ENCODE results near the gene NPR1.

Gene NPR1

DNA sequence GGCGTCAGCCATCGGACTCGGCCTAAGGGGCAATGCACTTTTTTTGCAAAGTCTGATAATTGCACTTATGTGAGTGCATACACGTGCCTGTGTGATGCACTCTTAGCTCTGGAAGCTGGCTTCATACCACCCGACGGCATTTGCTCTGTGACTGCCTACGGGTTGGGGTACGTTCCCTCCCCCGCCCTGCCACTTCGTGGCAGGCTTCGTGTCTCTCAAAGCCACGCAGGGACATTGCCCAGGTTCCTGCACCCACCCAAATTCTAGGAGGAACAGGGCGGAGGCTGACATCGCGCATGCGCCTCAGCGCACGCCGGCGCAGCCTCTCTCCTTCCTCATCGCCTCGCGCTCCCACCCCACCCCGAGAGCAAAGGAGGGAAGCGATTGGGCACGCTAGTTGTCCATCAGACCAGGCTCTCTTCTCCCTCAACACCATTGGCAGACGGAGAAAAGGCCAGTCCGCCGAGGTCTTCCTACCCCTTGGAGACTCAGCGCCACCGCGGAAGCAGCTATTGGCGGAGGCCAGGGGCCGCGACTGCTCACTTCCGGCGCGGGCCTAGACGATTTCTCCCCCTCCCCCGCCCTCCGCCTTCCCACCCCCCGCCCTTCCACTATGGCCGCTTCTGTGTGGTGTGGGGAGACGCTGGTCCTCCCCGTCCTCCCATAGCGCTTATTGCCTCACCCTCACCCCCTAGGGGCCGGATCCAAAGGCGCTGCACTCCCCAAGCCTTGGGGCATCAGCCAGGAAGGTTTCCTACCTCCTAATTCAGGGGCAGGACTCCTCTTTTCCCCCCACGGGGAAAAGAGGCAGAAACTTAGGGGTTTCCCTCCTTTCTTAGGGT lies 49.2 kb downstream of the NPR1 start, which contains the start of gene INTS3:
Gene INTS3 (plus strand): TSS at position 588 of the 842 bp plus-strand sequence. CDS start 585 bp downstream, outside the sequence.
- peak; percentile 96 to 100 (median 99) for DNase-seq (ENCODE audit: low read depth in 3 of 3)

- no peak for DNase-seq (ENCODE audit: low read depth in 3 of 3)
These were observed 50.0 kb downstream of the NPR1 start for GRCh38 chr1:153728305-153729066.

DNA sequence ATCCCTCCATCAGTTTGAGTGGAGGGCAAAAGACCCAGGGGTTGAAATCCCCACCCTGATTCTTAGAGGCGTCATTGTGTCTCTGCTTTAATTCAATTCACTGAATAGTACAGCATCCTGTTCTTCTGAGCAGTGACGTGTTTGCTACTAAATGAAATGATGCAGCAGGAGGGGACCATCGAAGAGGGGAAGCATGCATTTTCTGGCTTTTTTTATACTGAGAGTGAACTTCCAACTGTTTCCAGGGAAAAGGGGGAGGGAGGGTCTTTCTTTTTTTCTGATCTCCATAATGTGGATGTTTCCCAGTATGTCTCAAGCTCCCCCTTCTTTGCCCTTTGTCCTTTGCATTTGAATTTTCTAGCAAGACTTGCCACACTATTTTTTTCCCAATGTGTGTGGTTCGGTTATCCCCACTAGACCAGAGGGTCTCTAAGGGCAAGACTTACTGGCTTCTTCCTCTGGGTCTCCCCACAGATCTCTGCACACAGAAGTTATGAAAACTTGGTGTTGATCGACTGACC lies 52.0 kb downstream of the NPR1 start:
- no peak for DNase-seq (ENCODE audit: low read depth in 3 of 3)

DNA sequence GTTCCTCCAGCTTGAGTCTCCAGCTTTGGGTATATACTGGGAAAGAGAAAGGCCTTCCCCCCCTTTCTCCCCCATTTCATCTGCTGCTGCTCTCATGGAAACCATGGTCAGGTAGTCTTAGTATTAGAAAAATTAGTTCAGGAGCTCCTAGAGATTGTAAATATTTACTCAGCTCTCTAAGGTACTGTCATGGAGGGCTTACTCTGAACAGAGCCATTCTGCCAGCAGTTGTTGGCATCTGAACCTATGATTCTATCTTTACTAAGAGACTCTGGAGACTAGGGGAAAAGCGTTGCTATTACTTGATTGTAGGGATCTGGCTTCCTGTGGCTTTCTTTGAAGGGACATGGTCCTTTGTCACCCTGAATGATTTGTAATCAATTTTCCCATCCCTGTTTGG lies 55.5 kb downstream of the NPR1 start:
- DNase-seq (ENCODE audit: low read depth in 3 of 3) = no peak

DNA sequence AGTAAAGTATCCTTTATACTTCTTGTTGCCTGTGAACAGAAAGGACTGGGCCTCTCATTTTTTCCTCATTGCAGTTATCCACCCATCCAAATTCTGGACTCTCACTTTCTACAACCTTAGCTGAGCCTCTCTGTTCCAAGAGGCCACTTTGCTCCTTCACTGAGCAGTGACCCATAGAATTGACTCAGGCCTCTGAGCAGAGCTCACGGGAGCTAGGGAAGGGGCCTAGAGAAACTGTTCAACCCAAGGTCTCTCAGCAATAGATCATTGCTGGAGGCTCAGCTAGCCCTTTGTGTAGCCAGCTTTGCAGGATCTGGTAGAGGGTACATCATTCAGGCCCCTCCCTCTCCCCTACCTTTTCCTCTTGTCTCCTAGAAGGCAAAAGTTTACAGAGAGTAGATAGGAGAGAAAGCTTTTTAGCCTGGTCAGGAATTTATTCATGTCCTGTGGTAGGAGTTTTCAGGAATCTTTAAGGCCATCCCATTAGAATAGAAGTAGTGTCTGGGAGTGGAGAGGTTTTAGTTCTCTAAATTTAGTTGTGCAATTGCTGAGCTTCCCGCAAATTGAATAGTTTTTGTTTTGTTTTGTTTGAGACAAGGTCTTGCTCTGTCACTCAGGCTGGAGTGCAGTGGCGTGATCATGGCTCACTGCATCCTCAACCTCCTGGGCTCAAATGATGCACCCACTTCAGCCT lies 56.1 kb downstream of the NPR1 start:
- DNase-seq (ENCODE audit: low read depth in 3 of 3) = no peak

DNA sequence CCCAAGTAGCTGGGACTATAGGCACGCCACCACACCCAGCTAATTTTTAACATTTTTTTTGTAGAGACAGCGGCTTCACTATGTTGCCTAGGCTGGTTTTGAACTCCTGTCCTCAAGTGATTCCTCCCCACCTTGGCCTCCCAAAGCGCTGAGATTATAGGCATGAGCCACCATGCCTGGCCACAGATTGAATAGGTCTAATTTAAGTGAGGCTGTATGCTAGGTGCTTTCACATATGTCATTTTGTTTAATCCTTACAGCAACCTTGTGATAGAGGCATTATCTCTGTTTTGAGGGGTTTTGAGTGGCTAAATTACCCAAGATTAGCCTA lies 56.6 kb downstream of the NPR1 start:
- no peak for DNase-seq (ENCODE audit: low read depth in 3 of 3)

DNA sequence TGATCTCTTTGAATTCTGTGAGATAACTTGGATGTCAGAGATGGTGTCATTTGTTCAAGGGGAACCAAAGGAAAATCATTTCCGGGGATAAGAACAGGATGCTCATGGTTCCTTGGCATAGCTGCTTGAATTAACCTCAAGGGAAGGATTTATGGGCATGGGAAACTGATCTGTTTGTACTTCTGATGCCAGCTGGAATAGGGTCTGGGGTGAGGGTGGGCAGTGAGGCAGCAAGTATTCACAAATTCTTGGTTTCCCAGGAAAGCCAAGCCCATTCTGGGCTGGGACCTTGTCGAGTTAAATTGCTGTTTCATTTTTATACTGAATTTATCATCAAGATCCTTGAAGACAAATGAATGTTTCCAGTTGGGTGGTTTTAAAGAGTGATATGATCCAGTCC lies 63.5 kb downstream of the NPR1 start:
- no peak for DNase-seq (ENCODE audit: low read depth in 3 of 3)

DNA sequence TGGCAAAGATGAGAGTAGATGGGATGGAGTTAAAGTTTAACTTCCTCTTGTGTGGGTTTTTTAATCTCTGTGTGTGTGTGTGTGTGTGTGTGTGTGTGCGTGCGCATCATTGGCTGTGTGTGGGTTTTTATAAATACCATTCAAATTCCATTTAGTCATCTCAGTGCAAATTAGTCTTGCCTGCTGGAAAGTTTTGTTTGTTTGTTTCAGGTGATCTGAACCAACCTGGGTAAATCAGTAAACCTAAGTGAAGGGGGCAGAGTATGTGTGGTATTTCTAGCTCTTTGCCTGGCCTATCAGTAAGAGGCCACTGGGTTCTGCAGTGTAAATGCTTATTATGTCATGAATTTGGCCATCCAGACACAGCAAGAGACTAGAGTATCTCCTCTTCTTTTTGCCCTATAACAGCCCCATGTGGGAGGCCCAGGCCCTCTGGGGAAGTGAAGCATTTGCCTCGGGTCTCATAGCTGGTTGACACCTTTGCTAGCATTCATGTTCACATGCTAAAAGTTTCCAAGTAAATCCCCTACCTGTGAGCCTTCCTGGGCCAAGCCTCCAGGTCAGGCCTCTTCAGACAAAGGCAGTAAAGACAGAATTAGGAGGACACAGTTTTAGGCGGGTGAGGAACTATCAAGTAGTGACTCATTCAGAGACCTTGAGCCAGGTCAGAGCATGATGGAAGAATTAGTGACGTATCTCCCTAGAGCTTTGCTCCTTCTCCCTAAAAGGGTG lies 64.1 kb downstream of the NPR1 start:
- no peak for DNase-seq (ENCODE audit: low read depth in 3 of 3)
